ENCODE measurements around the gene OR13C3. TPM values are rescaled to one million over a fixed set of nuclear protein-coding genes. Genes with fewer than 3 reads are reported as not detected.

The OR13C3 gene
- total and polyA plus RNA-seq, 9 of the 15 experiments (the other 6 are each of a cell fraction or from before 2014, with no cell fraction given) = not detected

DNA sequence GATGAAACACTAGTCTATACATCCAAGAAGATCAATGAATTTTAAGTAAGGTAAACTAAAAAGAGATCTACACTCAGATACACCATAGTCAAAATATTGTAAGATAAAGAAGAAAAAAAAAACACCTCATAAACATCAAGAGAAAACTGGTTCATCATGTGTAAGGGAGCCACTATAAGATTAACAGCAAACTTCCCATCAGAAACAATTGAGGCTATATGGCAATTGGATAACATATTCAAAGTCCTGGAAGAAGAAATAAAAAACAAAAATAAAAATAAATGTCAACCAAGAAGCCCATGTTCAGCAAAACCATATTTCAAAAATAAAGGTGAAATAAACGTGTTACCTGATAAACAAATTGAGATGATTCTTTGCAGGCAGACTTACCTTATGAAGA lies 36.0 kb upstream of the OR13C3 start:
- Histone ChIP-seq H3K36me3 (ENCODE audit: control insufficient read depth, insufficient read depth, low read length) (no peaks in the 10 kb centered on the region), H3K4me2 (ENCODE audit: insufficient read depth, low read length) (no peak overlapping the region), H3K27me3 (ENCODE audit: control insufficient read depth in 2 of 2, insufficient read depth in 2 of 2, low read length in 2 of 2) (no peaks in the 10 kb centered on the region), H3K4me1 (replicated peaks in 1 of 2; ENCODE audit: control insufficient read depth in 2 of 2, insufficient read depth in 2 of 2, low read length in 2 of 2) (no peaks in the 10 kb centered on the region), H3K9ac (ENCODE audit: insufficient read depth in 1 of 2, low read depth in 2 of 2, low read length in 2 of 2) (no peak overlapping the region), H3K27ac (ENCODE audit: extremely low read depth, low read depth, low read length) (no peak overlapping the region), H3K79me2 (ENCODE audit: control insufficient read depth, insufficient read depth, low read length) (no peaks in the 10 kb centered on the region), H3K9me1 (ENCODE audit: control insufficient read depth, insufficient read depth, low read length) (no peaks in the 10 kb centered on the region), H2AFZ (ENCODE audit: low read depth, low read length) (no peak overlapping the region), H3K4me3 (no peak overlapping the region), H3K9me3 (replicated peaks; ENCODE audit: control insufficient read depth, insufficient read depth, low read depth, low read length) (no peaks in the 10 kb centered on the region), H4K20me1 (replicated peaks; ENCODE audit: control insufficient read depth, insufficient read depth, low read length) (no peaks in the 10 kb centered on the region)
- ATAC-seq = no peak
- POLR2A ChIA-PET = no interaction called here
- in situ Hi-C loops (cut with MboI) (no loop called here), intact Hi-C loops (cut with micrococcal nuclease) (no loop called here)
- TF ChIP-seq EP400 (IDR thresholded peaks at IDR 0.05) = no peak
- TF ChIP-seq SIN3B (IDR thresholded peaks at IDR 0.05; ENCODE audit: low read depth) = no peak
- TF ChIP-seq KAT8 (IDR thresholded peaks at IDR 0.05; ENCODE audit: low read depth) = no peak
- TF ChIP-seq, protein P1, sequence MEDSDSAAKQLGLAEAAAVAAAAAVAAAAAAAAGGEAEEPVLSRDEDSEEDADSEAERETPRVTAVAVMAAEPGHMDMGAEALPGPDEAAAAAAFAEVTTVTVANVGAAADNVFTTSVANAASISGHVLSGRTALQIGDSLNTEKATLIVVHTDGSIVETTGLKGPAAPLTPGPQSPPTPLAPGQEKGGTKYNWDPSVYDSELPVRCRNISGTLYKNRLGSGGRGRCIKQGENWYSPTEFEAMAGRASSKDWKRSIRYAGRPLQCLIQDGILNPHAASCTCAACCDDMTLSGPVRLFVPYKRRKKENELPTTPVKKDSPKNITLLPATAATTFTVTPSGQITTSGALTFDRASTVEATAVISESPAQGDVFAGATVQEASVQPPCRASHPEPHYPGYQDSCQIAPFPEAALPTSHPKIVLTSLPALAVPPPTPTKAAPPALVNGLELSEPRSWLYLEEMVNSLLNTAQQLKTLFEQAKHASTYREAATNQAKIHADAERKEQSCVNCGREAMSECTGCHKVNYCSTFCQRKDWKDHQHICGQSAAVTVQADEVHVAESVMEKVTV (CRISPR knock-in tag; IDR thresholded peaks at IDR 0.05) = no peak
- TF ChIP-seq CBX5 (IDR thresholded peaks at IDR 0.05; ENCODE audit: borderline replicate concordance, low read depth) = 0 out of 2 replicates have a peak, but pooled peaks have one; percentile 40
- TF ChIP-seq, protein P2, sequence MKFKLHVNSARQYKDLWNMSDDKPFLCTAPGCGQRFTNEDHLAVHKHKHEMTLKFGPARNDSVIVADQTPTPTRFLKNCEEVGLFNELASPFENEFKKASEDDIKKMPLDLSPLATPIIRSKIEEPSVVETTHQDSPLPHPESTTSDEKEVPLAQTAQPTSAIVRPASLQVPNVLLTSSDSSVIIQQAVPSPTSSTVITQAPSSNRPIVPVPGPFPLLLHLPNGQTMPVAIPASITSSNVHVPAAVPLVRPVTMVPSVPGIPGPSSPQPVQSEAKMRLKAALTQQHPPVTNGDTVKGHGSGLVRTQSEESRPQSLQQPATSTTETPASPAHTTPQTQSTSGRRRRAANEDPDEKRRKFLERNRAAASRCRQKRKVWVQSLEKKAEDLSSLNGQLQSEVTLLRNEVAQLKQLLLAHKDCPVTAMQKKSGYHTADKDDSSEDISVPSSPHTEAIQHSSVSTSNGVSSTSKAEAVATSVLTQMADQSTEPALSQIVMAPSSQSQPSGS (CRISPR knock-in tag; IDR thresholded peaks at IDR 0.05) = no peak
- no peak for TF ChIP-seq ZNF668 (CRISPR knock-in tag; IDR thresholded peaks at IDR 0.05)
- no TSS peak for BruUV-seq (replicated peaks)
- 5% methylated on average over 1 of the region's 1 CpG for WGBS (ENCODE audit: insufficient coverage, low coverage, missing lambda C conversion rate)
- DNase-seq (ENCODE audit: extremely low read depth in 1 of 4, low spot score in 3 of 4) = no peak
- CTCF ChIA-PET (ENCODE audit: low intra/inter-chr PET ratio) = no interaction called here
- no peak for FAIRE-seq
